C4-2B (cell line): ENCODE results near the gene GRB10.

Source experiments
- CTCF ChIP-seq: fragments of 450-650 bp; conservative IDR thresholded peaks from 2 replicates; pipeline ENCODE4 v1.5.1; 2017; ENCODE audit warnings: mild to moderate bottlenecking
- ZFX ChIP-seq: fragments of 450-650 bp; IDR thresholded peaks from 2 replicates; pipeline ENCODE4 v1.6.1; 2017

GRCh38 chr7:50605059-50605458, 177.6 kb downstream of the GRB10 start:
- no peak for TF ChIP-seq CTCF
- no peak for TF ChIP-seq ZFX
